ENCODE data around the gene OR7G2.
"Not testable (repeated sequence)": the region's sequence is repeated elsewhere in the genome, so short reads cannot be mapped to it uniquely, and the experiment has no call there.

The OR7G2 gene

GRCh38 chr19:9115307-9115813, 8.1 kb upstream of the OR7G2 start, which contains the start of gene OR7G1:
TSS of gene OR7G1 (minus strand) at chr19:9115763. CDS start at chr19:9115763, 0 bp downstream.
- H3K4me3 Mint-ChIP-seq: no peak within 1 kb of the TSS
- peaks cover 20% of the 10 kb centered on the region for H3K27me3 Mint-ChIP-seq
- peak within 1 kb of the TSS in 1 of 2 donors; percentile 42 for H3K27ac Mint-ChIP-seq
- ATAC-seq (no peak), DNase-seq (no peak)
- H3K9me3 Mint-ChIP-seq: no peaks in the 10 kb centered on the region
- H3K4me1 Mint-ChIP-seq: no peaks in the 10 kb centered on the region

GRCh38 chr19:9109959-9110358, 2.7 kb upstream of the OR7G2 start:
- Mint-ChIP-seq H3K27ac (peak overlapping the region in 1 of 2 donors; percentile 40), H3K27me3 (peaks cover 22% of the 10 kb centered on the region), H3K4me1 (no peaks in the 10 kb centered on the region), H3K4me3 (no peak overlapping the region), H3K9me3 (no peaks in the 10 kb centered on the region)
- ATAC-seq (no peak), DNase-seq (no peak)

DNA sequence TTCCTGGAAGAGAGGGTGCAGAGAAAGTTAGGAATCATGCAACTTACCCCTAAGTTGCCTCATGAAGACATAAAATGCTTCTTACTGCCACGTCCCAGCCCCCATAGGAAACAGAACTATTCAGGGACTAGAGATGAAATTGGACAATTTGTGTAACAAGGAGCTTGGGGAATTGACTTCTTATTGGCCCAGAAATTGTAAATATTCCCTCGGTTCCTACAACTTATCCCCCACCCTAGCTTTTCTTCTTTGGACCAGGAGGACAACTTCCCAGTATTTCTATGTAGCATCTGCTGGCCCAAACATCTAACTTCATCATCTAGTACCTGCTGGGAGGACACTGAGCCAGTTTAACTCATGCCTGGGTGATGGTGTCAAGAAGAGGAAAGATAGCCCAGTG, 20.5 kb downstream of the OR7G2 start, which contains the start of gene OR1M1:
Gene OR1M1 (plus strand): TSS at position 301 of the 400 bp plus-strand sequence. CDS start 6,184 bp downstream, outside the sequence.
- H3K4me3 Mint-ChIP-seq: no peak within 1 kb of the TSS
- DNase-seq (no peak), ATAC-seq (no peak)
- H3K27me3 Mint-ChIP-seq: peaks cover 10% of the 10 kb centered on the region
- no peaks in the 10 kb centered on the region for H3K9me3 Mint-ChIP-seq
- H3K4me1 Mint-ChIP-seq: no peaks in the 10 kb centered on the region
- H3K27ac Mint-ChIP-seq: no peak within 1 kb of the TSS

DNA sequence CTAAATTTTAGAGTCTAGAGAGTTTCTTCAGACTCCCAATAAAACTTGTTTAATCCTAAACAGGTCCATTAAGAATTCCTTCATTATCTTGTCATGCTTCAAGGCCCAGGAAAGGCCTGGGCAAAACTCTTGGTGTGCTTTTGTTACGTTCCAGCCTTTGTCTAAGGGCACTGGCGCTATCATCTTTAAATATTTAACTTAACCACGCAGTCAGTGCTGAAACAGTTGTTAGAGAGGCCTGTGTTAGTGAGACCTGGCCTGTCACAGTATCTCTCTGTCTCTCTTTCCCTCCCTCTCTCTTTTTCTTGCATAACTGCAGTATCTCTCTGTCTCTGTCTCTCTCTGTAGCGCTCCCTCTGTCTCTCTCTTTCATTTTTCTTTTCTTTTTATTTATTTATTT, 28.6 kb downstream of the OR7G2 start:
- no peak overlapping the region for H3K4me3 Mint-ChIP-seq
- H3K27me3 Mint-ChIP-seq: no peaks in the 10 kb centered on the region
- no peaks in the 10 kb centered on the region for H3K9me3 Mint-ChIP-seq
- peaks cover 4% of the 10 kb centered on the region for H3K4me1 Mint-ChIP-seq
- H3K27ac Mint-ChIP-seq: no peak overlapping the region
- ATAC-seq (no peak), DNase-seq (no peak)

DNA sequence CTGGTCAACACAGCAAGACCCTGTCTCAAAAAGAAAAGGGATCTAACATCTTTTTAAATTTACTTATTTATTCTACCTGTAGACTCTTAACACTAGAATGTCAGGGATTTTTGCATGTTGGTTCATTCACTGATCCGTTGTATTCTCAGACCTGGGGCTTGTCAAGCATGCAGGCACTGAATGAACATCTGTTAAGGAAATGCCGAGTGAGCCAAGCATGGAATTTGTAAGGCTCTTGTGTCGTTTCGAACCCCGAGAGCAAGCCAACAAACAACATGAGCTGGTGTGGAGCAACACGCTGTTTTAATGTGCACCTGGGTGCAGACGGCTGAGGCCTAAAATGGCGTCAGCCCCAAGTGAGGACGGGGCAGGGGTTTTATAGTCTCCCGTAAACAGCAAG, 30.4 kb downstream of the OR7G2 start:
- no peaks in the 10 kb centered on the region for H3K27me3 Mint-ChIP-seq
- no peaks in the 10 kb centered on the region for H3K9me3 Mint-ChIP-seq
- peaks cover 4% of the 10 kb centered on the region for H3K4me1 Mint-ChIP-seq
- DNase-seq (no peak), ATAC-seq (no peak)
- H3K4me3 Mint-ChIP-seq: no peak overlapping the region
- H3K27ac Mint-ChIP-seq: no peak overlapping the region

DNA sequence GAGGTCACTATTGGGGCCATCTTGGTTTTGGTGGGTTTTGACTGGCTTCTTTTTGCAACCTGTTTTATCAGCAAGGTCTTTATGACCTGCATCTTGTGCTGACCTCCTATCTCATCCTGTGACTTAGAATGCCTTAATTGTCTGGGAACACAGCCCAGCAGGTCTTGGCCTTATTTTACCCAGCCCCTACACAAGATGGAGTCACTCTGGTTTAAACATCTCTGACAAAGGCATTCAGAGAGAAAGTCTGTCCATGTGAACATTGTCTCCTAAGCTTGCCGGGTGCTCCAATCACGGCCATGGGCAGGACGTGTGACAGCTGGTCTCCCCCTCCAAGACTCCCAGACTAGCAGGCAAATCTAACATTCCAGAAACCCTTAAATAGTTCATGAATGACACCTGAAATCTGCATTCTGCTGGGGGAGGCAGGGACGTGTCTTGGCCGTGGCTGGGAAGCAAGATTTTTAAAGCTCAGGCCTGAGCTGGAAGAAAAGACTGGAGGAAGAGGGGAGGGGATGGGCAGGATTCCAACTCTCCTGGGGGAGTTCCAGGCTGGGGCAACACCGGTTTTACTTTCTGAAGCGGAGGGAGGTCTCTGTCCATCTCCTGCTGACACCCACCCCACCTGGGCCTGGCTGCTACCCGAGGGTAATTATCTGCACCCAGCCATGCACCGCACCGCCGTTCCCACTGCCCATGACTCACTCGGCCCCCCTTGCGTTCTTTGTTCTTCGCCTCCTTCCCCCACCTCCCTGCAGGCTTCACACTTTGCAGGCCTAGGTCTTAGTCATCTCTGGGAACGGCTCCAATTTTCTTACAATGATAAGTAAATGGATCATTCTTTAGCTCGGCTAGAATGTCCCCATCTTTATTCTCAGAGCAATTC, 32.0 kb downstream of the OR7G2 start:
- Mint-ChIP-seq H3K27me3 (no peaks in the 10 kb centered on the region), H3K27ac (no peak overlapping the region), H3K4me3 (no peak overlapping the region), H3K9me3 (no peaks in the 10 kb centered on the region), H3K4me1 (peaks cover 4% of the 10 kb centered on the region)
- no peak for DNase-seq
- no peak for ATAC-seq

GRCh38 chr19:9073806-9074205, 33.5 kb downstream of the OR7G2 start:
- no peak for ATAC-seq
- no peaks in the 10 kb centered on the region for H3K9me3 Mint-ChIP-seq
- no peak overlapping the region for H3K27ac Mint-ChIP-seq
- H3K4me3 Mint-ChIP-seq: no peak overlapping the region
- no peak for DNase-seq
- no peaks in the 10 kb centered on the region for H3K27me3 Mint-ChIP-seq
- H3K4me1 Mint-ChIP-seq: no peaks in the 10 kb centered on the region

DNA sequence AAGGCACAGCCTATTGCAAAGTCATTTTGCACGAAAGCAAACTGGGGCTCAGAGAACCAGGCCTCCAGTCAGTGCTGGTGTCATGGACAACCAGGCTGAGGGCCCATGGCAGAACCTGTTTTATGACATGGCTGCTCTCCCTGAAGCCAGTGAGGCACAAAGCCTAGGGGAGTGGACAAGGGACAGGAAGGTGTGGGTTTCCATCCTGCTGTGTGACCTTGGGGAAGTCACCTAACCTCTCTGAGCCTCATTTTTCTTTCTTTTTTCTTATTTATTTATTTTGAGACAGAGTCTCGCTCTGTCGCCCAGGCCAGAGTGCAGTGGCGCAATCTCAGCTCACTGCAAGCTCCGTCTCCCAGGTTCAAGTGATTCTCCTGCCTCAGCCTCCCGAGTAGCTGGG, 35.6 kb downstream of the OR7G2 start:
- not testable (repeated sequence) for H3K4me1 Mint-ChIP-seq, H3K27ac Mint-ChIP-seq, H3K27me3 Mint-ChIP-seq, H3K9me3 Mint-ChIP-seq, DNase-seq, H3K4me3 Mint-ChIP-seq, ATAC-seq

DNA sequence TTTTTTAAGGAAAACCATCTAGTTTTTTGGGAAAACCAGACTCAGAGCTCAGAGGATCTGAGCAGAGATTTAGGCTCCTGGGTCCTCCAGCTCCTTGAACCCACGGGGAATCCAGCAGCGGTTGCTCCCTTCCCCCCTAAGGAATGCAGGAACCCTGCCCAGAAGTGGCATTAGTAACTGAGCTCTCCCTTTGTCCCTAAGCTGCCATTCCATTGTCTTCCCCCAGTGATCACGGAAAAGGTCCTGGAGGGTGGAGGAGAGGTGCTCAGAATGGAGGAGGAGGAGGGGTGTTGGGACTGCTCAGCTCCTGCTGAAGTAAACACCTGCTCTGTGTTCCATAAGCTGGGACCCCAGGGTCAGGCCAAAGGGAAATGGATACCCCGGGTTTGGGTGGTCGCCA, 37.2 kb downstream of the OR7G2 start:
- no peaks in the 10 kb centered on the region for H3K4me1 Mint-ChIP-seq
- H3K27me3 Mint-ChIP-seq: no peaks in the 10 kb centered on the region
- no peak overlapping the region for H3K27ac Mint-ChIP-seq
- no peaks in the 10 kb centered on the region for H3K9me3 Mint-ChIP-seq
- ATAC-seq (no peak), DNase-seq (no peak)
- no peak overlapping the region for H3K4me3 Mint-ChIP-seq

DNA sequence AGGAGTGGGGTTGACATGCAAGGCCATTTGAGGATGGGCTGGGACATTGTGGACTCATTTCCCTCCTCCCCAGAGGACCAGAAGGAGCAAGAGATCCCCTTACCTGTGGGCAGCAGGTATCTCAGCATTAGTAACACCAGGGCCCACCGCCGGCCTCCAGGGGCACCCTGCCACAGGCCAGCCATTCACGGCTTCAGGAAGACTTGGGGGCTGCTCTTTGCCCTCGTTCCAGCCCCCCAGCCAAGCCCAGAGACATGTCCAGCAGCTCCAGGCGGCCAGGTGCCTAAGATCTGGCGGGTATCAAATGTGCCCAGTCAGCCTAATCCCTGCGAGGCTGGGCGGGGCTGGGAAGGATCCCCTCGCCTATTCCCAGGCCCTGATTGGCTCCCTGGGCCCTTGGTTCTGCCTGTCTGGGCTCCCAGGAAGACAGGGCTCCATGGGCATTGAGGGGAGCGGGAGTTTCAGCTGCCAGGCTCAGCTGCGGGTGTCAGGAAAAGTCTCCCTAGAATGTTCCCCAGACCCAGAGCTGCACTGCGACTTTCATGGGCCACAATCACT, 41.7 kb downstream of the OR7G2 start:
- Mint-ChIP-seq H3K9me3 (no peaks in the 10 kb centered on the region), H3K4me3 (no peak overlapping the region), H3K27ac (peak overlapping the region in 1 of 2 donors; percentile 42), H3K27me3 (no peaks in the 10 kb centered on the region), H3K4me1 (no peaks in the 10 kb centered on the region)
- ATAC-seq (no peak), DNase-seq (no peak)

DNA sequence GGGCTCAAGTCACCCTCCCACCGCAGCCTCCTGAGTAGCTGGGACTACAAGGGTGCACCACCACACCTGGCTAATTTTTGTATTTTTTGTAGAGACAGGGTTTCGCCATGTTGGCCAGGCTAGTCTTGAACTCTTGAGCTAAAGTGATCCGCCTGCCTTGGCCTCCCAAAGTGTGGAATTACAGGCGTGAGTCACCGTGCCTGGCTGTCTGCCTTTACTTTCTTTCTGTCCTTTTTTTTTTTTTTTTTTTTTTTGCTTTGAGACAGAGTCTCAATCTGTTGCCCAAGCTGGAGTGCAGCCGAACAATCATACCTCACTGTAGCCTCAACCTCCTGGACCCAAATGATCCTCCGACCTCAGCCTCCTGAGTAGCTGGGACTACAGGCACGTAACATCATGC, 45.4 kb downstream of the OR7G2 start:
- no peak for DNase-seq
- Mint-ChIP-seq H3K27ac (no peak overlapping the region), H3K4me3 (no peak overlapping the region), H3K4me1 (no peaks in the 10 kb centered on the region), H3K9me3 (no peaks in the 10 kb centered on the region), H3K27me3 (peaks cover 7% of the 10 kb centered on the region)
- ATAC-seq: no peak

DNA sequence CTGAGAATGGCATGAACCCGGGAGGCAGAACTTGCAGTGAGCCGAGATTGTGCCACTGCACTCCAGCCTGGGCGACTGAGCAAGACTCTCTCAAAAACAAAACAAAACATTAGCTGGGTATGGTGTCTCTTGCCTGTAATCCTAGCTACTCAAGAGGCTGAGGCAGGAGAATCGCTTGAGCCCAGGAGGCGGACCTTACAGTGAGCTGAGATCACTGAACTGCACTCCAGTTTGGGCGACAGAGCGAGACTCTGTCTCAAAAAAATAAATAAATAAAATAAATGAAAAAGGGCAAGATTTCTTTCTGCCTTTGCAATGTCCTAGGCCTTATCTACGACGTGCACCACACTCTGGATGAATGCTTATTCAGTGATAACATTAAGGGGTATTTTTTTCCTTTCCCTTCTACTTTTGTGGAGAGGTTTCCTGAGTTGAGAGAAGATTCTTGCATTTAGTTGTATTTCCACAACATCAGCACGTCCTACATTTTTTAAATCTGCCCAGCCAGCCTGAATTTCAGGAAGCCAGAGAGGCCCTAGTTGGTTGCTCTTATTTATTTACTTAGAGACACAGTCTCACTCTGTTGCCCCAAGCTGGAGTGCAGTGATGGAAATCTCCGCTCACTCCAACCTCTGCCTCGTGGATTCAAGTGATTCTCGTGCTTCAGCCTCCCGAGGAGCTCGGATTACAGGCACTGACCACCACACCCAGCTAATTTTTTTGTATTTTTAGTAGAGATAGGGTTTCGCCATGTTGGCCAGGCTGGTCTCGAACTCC, 46.5 kb downstream of the OR7G2 start:
- Mint-ChIP-seq H3K4me3 (no peak overlapping the region), H3K4me1 (no peaks in the 10 kb centered on the region), H3K27me3 (peaks cover 7% of the 10 kb centered on the region), H3K9me3 (no peaks in the 10 kb centered on the region), H3K27ac (no peak overlapping the region)
- no peak for ATAC-seq
- DNase-seq: no peak

GRCh38 chr19:9058905-9059667, 48.2 kb downstream of the OR7G2 start:
- H3K9me3 Mint-ChIP-seq: no peaks in the 10 kb centered on the region
- H3K27ac Mint-ChIP-seq: peak overlapping the region; percentile 77 to 83
- no peak overlapping the region for H3K4me3 Mint-ChIP-seq

GRCh38 chr19:9057505-9058258, 49.6 kb downstream of the OR7G2 start:
- no peaks in the 10 kb centered on the region for H3K9me3 Mint-ChIP-seq
- no peak for DNase-seq
- H3K27ac Mint-ChIP-seq: no peak overlapping the region
- H3K4me3 Mint-ChIP-seq: no peak overlapping the region
- ATAC-seq: no peak
- H3K27me3 Mint-ChIP-seq: peaks cover 7% of the 10 kb centered on the region
- no peaks in the 10 kb centered on the region for H3K4me1 Mint-ChIP-seq

More at GRCh38 chr19:9058905-9059667, 48.2 kb downstream of the OR7G2 start:
- Mint-ChIP-seq H3K27me3 (peaks cover 7% of the 10 kb centered on the region), H3K4me1 (no peaks in the 10 kb centered on the region)
- DNase-seq (no peak), ATAC-seq (no peak)

All from stimulated activated naive CD8-positive, alpha-beta T cell treated with anti-CD3 and anti-CD28 coated beads, Interleukin-15, amount 100 ng/mL, for 72 hours (primary cell).